Ureter (tissue), 1 donor: ENCODE results near the gene INPP4A. TPM values are rescaled to one million over a fixed set of nuclear protein-coding genes. Genes with fewer than 3 reads are reported as not detected.

Source experiments
- DNase-seq: peaks from one replicate; pipeline ENCODE4 v3.0.0-alpha.2; 2020; ENCODE audit warnings: low spot score
- total RNA-seq: library from RNA; stranded (reverse); gene quantifications from one replicate; pipeline ENCODE4 v1.2.4, GENCODE V29; 2023
- donor health status: DM: yes; HTN: yes; CAD: no.

Gene INPP4A
- total RNA-seq, 1 donor from 2014 or later, result 80.6 TPM

DNA sequence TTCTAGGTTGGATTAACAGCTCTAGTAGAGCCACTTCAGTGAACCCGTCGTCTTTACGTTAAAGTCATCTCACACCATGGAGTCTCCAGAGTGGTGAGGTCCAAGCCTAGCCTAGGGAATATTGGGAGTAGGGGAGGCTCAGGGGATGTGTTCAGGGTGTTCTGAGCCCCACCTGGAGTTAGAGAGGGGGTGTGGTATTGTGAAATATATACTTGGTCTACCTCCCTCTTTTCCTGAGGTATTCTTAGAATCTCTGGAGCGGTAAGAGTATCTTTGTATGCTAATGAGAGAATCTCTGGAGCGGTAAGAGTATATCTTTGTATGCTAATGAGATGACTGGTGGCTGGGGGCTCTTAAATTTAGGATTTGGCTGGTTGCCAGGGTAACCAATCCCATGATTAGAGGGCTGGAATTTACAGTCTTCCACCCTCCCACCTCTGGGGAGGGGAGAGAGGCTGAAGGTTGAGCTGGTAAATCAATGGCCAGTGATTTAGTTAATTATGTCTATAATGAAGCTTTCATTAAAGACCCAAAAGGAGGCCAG is 69.5 kb downstream of the INPP4A start:
- DNase-seq, result no peak

DNA sequence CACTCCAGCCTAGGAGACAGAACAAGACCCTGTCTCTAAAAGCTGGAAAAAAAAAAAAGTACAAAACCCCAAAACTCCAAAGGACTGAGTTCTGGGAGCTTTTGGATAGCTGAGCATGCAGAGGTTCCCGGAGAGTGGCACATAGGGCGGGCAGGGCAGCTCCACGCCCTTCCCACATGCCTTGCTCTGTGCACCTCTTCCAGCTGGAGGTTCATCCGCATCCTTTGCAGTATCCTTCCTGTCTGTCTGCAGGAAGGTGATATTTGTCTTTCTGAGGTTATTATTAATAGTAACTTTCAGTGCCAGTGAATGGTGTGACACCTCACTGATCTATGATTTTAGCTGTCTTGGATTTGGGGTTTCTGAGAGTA is 70.2 kb downstream of the INPP4A start:
- DNase-seq, result no peak

DNA sequence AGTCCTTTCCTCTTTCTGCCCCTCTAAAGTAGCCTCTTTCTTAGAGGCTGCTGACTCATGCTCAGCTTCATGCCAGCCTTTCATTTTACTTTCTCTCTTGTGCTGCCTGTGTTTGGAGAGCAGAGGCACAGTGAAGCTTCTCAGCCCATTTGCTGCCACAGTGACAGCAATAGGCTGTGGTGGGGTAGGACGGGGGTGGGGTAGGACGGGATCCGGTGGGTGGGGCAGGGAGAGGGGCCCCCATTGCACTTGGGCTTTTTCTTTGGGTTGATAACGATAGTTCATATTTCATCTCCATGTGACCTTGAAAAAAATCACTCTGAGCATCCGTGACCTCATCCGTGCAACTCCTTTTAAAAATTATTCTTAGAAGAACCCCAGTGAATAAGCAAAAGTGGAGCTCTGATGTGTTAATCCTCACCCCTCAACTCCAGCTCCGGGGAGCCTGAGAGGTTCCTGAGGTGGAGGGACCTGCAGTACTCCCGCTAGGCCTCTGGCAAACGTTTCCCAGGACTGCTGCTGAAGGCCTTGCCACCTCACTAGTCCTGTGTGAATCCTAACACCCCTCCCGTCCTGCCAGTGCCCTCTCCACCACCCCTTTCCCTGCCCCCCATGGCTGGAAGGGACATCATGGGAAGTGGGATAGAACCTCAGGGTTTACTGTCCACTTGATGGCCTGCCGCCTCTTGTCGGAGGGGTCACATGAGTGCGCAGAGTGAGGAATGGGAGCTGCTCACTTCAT is 70.8 kb downstream of the INPP4A start:
- DNase-seq, result no peak

DNA sequence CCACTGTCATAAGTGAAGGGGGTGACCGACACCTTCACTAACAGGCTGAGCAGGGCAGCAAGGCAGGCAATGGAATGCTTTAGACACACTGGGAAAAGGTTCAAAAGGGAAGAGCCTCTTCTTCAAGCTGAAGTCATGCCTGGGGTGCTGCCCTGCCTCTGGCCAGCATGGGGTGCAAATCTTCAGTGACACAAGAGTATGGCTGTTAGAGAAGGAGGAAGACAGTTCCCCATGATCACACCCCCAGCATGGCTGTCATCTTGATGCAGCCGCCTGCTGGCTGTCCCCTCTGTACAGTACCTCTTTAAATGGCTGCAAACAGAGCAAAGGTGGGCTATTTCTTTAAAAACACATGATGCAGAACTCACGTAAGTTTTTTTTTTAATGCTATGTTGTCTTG is 71.9 kb downstream of the INPP4A start:
- no peak for DNase-seq

GRCh38 chr2:98517636-98518035 is 73.0 kb downstream of the INPP4A start:
- DNase-seq, result no peak

DNA sequence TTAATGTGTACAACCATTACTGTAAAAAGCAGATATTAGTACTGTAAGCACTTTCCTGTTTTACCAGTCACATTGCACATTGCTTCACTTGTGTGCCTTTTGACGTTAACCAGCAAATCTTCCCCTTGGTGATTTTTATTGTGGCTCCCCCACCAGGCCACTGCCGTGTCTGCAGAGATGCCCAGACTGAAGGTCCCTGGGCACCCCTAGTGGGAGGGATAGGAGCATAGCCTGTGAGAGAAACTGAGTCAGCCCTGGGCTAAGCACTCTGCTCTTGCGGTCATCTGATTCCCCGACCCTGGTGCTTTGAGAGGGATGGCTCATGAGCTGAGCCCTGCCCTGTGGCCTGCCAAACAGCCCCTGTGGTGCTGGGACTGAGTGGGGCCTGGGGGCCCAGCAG is 73.4 kb downstream of the INPP4A start:
- no peak for DNase-seq

DNA sequence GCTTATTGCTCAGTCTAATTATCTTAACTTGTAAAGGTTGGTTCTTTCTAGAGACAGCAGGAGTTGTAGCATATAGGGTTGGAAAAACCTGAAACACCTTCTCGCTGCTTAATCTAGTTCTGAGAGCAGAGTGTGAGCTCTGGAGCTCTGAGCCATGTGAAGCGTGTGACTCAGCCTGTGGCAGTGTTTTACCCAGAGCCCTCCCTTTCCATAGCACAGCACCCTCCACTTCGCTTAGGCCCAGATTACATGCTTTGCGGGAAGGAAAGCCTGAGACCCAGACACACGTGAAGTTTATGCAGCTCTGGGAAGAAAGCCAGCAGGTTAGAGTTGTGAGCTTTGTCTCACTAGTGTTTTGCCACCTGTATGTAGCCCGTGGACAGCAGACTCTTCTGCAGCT is 74.5 kb downstream of the INPP4A start:
- no peak for DNase-seq

GRCh38 chr2:98519851-98520250 is 75.2 kb downstream of the INPP4A start:
- no peak for DNase-seq

GRCh38 chr2:98520806-98521205 is 76.1 kb downstream of the INPP4A start:
- DNase-seq, result no peak

DNA sequence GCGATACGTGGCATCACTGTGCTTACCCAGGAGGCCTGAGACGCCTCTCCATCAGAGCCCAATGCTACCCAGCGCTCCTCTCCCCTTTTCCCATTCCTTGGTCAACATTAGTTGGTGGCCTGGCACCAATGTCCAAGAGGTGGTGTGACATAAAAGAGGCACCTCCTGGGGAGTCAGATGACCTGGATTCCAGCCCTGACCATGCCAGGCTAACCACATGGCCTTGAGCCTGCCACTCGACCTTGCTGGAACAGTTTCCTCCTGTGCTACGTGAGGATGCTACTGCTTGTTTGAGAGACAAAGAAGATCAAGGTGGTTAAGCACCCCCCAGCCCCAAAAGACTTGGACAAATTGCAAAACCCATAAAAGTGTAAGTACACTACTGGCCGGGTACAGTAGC is 76.6 kb downstream of the INPP4A start:
- no peak for DNase-seq

DNA sequence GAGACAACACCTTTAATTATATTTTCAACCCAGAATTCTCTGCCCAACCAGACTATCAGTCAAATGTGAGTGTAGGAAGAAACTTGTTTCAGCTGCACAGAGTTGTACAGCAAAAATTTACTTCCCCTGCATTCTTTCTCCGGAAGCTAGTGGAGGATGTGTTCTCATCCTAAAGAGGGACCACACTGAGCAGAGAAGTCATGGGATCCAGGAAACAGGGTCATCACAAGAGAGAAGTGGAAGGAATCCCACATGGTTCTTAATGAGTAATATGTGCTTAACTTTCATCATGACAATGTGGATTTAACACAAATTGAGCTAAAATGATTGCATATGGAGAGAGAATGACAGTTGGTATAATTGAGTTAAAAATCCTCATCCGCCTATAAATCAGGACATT is 78.2 kb downstream of the INPP4A start:
- DNase-seq, result no peak

DNA sequence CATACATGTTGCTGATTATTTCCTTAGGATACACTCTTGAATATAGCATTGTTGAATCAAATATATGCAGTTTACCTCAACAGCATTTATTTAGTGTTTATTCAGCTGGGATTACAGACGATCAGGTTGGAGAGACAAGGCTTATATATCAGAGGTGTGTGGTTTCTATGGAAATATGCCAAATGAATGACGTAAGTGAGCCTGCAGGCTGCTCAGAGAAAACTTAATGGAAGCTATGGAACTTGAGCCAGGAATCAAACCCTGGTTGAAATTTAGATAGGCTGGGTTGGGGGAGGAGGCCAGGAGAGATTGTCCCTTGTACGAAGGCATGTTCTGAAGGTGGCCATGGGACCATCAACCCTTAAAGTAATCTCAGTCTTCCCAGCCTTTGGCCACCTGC is 79.5 kb downstream of the INPP4A start:
- no peak for DNase-seq

GRCh38 chr2:98528349-98528748 is 83.7 kb downstream of the INPP4A start:
- no peak for DNase-seq

GRCh38 chr2:98530114-98530513 is 85.5 kb downstream of the INPP4A start:
- no peak for DNase-seq

DNA sequence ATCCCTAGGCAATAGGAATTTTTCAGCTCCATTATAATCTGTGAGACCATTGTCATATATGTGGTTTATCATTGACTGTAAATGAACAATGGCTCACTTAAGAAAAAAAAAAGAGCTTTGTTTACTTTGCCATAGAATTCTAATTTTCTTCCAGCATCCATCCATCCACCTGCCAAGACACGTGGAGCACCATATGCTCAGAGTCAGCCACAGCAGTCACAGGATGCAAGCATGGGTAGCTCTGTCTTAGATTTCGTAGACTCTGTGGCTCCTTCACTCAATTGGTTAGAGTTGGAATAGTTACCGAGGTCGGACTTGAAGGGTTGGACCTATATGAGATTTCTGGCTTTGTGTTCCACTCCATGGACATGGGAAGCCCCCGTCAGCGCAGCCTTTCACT is 88.1 kb downstream of the INPP4A start:
- no peak for DNase-seq

- no peak for DNase-seq
Observed at GRCh38 chr2:98533547-98533946, 88.9 kb downstream of the INPP4A start.

DNA sequence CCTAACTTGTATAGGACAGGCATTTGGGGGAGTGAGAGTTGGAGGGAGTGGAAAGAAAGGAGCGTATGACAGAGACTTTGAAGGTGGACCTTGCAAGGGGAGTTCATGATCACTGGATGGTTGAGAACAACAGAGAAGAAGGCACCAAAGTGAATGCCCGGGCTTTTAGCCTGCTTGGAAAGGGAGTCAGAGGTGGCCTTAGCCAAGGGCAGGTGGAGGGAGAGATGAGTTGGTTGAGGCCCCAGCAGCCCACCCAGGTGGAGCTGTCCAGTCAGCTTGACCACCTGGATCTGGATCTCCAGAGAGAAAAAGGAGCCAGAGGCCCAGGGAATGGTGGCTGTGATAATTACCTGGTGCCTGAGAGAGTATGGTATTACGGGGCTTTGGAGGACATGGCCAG is 90.1 kb downstream of the INPP4A start:
- DNase-seq, result no peak

GRCh38 chr2:98535971-98536677 is 91.5 kb downstream of the INPP4A start:
- DNase-seq, result no peak

GRCh38 chr2:98537390-98538126 is 92.9 kb downstream of the INPP4A start:
- DNase-seq, result no peak

- no peak for DNase-seq
Observed at GRCh38 chr2:98538280-98539041, 93.8 kb downstream of the INPP4A start.

DNA sequence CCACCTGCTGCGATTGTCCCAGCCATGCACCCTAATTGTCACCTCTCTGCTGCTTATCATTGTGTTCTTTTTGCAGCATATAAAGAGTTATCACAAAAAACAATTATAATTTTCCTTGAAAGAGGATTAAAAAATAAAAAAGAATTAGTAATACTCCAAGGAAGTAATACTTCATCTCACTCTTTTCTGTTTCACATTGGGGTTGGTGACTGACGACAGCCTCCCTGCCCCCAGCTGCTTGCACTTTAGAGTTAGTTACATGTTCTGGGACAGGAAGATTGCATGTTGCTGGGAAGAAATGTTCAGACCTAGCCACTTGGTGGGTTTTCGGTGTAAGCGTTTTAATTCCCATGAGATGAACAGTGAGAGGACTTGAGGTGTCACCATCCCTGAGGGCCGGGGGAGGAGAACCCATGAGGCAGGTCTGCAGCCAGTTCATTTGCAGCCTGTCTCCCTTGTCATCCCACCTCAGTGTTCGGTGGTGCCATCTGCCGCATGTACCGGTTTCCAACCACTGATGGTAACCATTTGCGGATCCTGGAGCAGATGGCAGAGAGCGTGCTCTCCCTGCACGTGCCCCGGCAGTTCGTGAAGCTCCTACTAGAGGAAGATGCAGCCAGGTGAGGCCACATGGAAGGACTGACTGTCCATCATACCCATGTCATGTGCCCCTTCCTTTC is 94.5 kb downstream of the INPP4A start:
- DNase-seq, result no peak
